Naive thymus-derived CD8-positive, alpha-beta T cell (primary cell): ENCODE measurements around the gene TACSTD2. TPM values are rescaled to one million over a fixed set of nuclear protein-coding genes. Genes with fewer than 3 reads are reported as not detected.
"Not testable (repeated sequence)": the region's sequence is repeated elsewhere in the genome, so short reads cannot be mapped to it uniquely, and the experiment has no call there.

Experiments used
- ATAC-seq, 2 donors: fragments of 150-1000 bp; cut with Tn5 transposase in 1 of 2; sonication (Bioruptor Pico), chemical (Tn5 transposase) in 1 of 2; 1 replicate in 1 of 2; 2 replicates in 1 of 2; pipeline ENCODE4 v1.10.0; 2021; ENCODE audit warnings: mild to moderate bottlenecking in 2 of 2, moderate library complexity in 2 of 2
- POLR2A ChIA-PET: fragments of 350-600 bp; sonication (Branson Sonifier 250); formaldehyde crosslinking; loops from one replicate; lab custom pipeline; 2021; ENCODE audit warnings: antibody characterized with exemption; lab: Charles Lee
- DNase-seq, 10 donors: peaks; one replicate each; pipeline versions ENCODE4 v3.0.0 to v3.0.0-alpha.2; 2020 to 2022
- H3K27ac Mint-ChIP-seq, 10 donors: one replicate each; pipeline ENCODE4 v1.8.0; 2020 to 2022; ENCODE audit warnings: mild to moderate bottlenecking in 10 of 10, mixed read lengths in 10 of 10, moderate library complexity in 4 of 10, inconsistent platforms in 1 of 10
- H3K27me3 Mint-ChIP-seq, 5 donors: one replicate each; pipeline ENCODE4 v1.8.0; 2021 to 2022; ENCODE audit warnings: mixed read lengths in 5 of 5
- H3K36me3 Mint-ChIP-seq, 3 donors: one replicate each; pipeline ENCODE4 v1.8.0; 2020 to 2022; ENCODE audit warnings: mixed read lengths in 3 of 3, mild to moderate bottlenecking in 2 of 3, inconsistent platforms in 1 of 3
- H3K4me1 Mint-ChIP-seq, 4 donors: one replicate each; pipeline ENCODE4 v1.8.0; 2021 to 2022; ENCODE audit warnings: mixed read lengths in 4 of 4
- H3K4me3 Mint-ChIP-seq, 10 donors: one replicate each; pipeline ENCODE4 v1.8.0; 2020 to 2022; ENCODE audit warnings: mild to moderate bottlenecking in 10 of 10, mixed read lengths in 10 of 10, moderate library complexity in 6 of 10, inconsistent platforms in 1 of 10
- H3K9me3 Mint-ChIP-seq, 9 donors: one replicate each; pipeline ENCODE4 v1.8.0; 2020 to 2022; ENCODE audit warnings: mixed read lengths in 9 of 9, mild to moderate bottlenecking in 3 of 9, inconsistent platforms in 1 of 9, moderate library complexity in 1 of 9
- polyA plus RNA-seq, 3 donors: library from polyadenylated mRNA; unstranded; fragments of 300-500 nt; fragmentation: Illumina TruSeq; gene quantifications; one replicate each; pipeline ENCODE4 v1.2.3, GENCODE V29; 2021
- total RNA-seq, 8 experiments: library from RNA in 2 of 8; stranded (reverse) in 2 of 8; gene quantifications; one replicate each; pipeline ENCODE4 v1.2.3 and lab custom pipeline; 2021 to 2026

The TACSTD2 gene
- total and polyA plus RNA-seq, 5 experiments from 2014 or later: not detected

GRCh38 chr1:58548371-58548770, 28.7 kb downstream of the TACSTD2 start:
- POLR2A ChIA-PET: interaction anchor here (1.2 kb wide), 1 partner anchor 32 kb away, joined by 4 read pairs; no protein-coding TSS in a partner anchor
- Mint-ChIP-seq H3K4me3 (no peak overlapping the region), H3K9me3 (no peaks in the 10 kb centered on the region), H3K36me3 (peaks cover 0 to 3% (median 0%) of the 10 kb centered on the region in 3 donors), H3K4me1 (peaks cover 14 to 29% (median 26%) of the 10 kb centered on the region in 4 donors), H3K27me3 (peaks cover 0 to 4% (median 2%) of the 10 kb centered on the region in 5 donors), H3K27ac (peak overlapping the region in 2 of 10 donors; percentile 31 to 99)
- ATAC-seq: no peak
- no peak for DNase-seq

DNA sequence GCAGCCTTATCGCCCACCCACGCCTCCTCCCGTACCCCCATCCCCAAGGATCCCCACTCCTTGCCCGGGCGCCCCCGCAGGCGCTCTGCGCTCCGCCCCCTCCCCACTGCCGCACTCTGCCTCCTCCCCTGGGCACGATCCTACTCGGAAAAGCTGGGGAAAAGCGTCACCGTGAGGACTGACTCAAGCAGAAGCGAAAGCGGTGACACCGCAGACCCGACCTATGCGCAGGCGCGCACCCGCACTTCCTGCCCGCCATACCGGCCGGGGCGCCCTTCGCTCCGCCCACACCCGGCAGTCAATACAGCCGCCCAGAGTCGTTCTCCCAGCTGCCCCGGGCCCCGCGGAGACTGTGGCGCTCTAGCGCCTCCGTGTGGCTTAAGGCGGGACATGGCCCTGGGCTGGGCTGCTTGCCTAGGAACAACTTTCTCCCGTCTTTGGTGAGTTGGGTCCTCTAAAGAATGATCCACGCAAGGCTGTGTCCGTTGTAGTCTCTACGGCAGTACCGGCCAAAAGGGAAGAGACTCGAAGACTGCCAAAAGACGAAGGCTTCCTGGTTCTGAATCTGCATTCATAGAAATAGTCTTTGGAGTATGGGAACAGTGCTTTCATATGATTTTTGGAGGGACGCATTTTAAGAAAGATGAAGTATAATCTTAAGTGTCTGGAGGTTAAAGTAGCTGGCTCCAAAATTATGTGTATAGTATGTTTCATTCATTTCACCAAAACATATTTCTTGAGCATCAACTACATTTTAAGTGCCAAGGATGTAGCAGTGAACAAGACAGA, 30.3 kb downstream of the TACSTD2 start, which contains the start of gene OMA1:
Gene OMA1, minus strand, starts transcription at position 207 of the 789 bp plus-strand sequence. CDS start 7,432 bp downstream, outside the sequence.
- POLR2A ChIA-PET: interaction anchor here (0.6 to 1.1 kb wide), 5 partner anchors 10 to 223 kb away, joined by 3 to 6 read pairs (median 4); no protein-coding TSS in a partner anchor
- Mint-ChIP-seq H3K27ac (peak within 1 kb of the TSS; percentile 95 to 99 (median 99)), H3K4me1 (peaks cover 18 to 42% (median 36%) of the 10 kb centered on the region in 4 donors), H3K27me3 (peaks cover 0 to 3% (median 0%) of the 10 kb centered on the region in 5 donors), H3K4me3 (peak within 1 kb of the TSS; percentile 92 to 97 (median 94)), H3K36me3 (peaks cover 0 to 3% (median 0%) of the 10 kb centered on the region in 3 donors), H3K9me3 (no peaks in the 10 kb centered on the region)
- DNase-seq (peak; percentile 93 to 98 (median 98)), ATAC-seq (peak; percentile 89 to 91)

GRCh38 chr1:58545591-58546519, 31.2 kb downstream of the TACSTD2 start:
- Mint-ChIP-seq H3K27me3 (peaks cover 0 to 3% (median 0%) of the 10 kb centered on the region in 5 donors), H3K27ac (peak overlapping the region; percentile 95 to 99 (median 99)), H3K4me1 (peaks cover 18 to 42% (median 37%) of the 10 kb centered on the region in 4 donors), H3K9me3 (no peaks in the 10 kb centered on the region), H3K36me3 (peaks cover 0 to 3% (median 0%) of the 10 kb centered on the region in 3 donors), H3K4me3 (peak overlapping the region; percentile 91 to 97 (median 94))
- DNase-seq: peak; percentile 66 to 86 (median 80)
- ATAC-seq: peak; percentile 79 to 84
- POLR2A ChIA-PET: interaction anchor here (0.8 to 1.1 kb wide), 4 partner anchors 9 to 238 kb away, joined by 3 to 5 read pairs (median 4); partner anchors contain the start of gene JUN

DNA sequence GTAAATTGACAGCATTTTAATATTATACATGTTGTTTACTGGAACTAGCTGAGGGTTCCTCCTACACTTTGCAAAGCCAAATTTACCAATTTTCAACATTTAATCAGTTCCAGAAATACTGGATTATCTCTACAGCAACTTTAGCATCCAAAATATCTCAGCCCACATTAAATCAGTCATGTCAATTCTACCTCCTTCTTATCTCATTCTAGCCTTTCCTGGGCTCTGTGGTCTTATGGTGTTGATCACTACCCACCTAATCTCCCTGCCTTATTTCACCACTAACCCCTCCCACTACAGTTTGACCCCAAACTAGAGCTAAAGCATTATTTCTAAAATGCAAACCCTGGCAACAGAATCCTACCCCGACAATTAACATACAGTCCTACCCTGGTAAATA, 33.8 kb downstream of the TACSTD2 start:
- H3K27me3 Mint-ChIP-seq: no peaks in the 10 kb centered on the region
- no peaks in the 10 kb centered on the region for H3K9me3 Mint-ChIP-seq
- POLR2A ChIA-PET: no interaction called here
- ATAC-seq (no peak), DNase-seq (no peak)
- H3K4me1 Mint-ChIP-seq: peaks cover 21 to 50% (median 39%) of the 10 kb centered on the region in 4 donors
- H3K27ac Mint-ChIP-seq: peak overlapping the region in 1 of 10 donors; percentile 46
- H3K4me3 Mint-ChIP-seq: no peak overlapping the region
- H3K36me3 Mint-ChIP-seq: peaks cover 0 to 12% (median 3%) of the 10 kb centered on the region in 3 donors

GRCh38 chr1:58539553-58539952, 37.5 kb downstream of the TACSTD2 start:
- no peaks in the 10 kb centered on the region for H3K27me3 Mint-ChIP-seq
- peak overlapping the region in 4 of 10 donors; percentile 24 to 73 (median 44) for H3K27ac Mint-ChIP-seq
- peaks cover 0 to 38% (median 3%) of the 10 kb centered on the region in 3 donors for H3K36me3 Mint-ChIP-seq
- H3K4me1 Mint-ChIP-seq: peaks cover 9 to 29% (median 19%) of the 10 kb centered on the region in 4 donors
- POLR2A ChIA-PET: no interaction called here
- DNase-seq (no peak), ATAC-seq (no peak)
- H3K4me3 Mint-ChIP-seq: no peak overlapping the region
- H3K9me3 Mint-ChIP-seq: no peaks in the 10 kb centered on the region

- Mint-ChIP-seq H3K4me1 (peaks cover 9 to 27% (median 16%) of the 10 kb centered on the region in 4 donors), H3K4me3 (no peak overlapping the region), H3K27ac (peak overlapping the region in 3 of 10 donors; percentile 27 to 53 (median 40)), H3K9me3 (no peaks in the 10 kb centered on the region), H3K27me3 (no peaks in the 10 kb centered on the region), H3K36me3 (peaks cover 0 to 38% (median 3%) of the 10 kb centered on the region in 3 donors)
- DNase-seq (no peak), ATAC-seq (no peak)
- POLR2A ChIA-PET: no interaction called here
Observed at GRCh38 chr1:58538821-58539220, 38.2 kb downstream of the TACSTD2 start.

DNA sequence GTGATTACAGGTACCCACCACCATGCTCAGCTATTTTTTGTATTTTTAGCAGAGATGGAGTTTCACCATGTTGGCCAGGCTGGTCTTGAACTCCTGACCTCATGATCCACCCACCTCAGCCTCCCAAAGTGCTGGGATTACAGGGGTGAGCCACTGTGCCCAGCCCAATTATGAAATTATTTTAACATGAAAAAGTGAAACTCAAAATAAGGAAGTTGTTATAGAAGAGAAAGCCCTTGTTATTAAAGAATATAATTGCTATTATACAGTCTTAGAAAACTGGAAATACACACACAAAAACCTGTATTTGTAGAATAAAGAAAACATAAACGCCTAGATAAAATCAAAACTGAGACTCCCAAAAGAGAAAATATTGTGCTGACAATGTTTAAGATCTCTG, 45.2 kb downstream of the TACSTD2 start:
- H3K27me3 Mint-ChIP-seq, H3K4me1 Mint-ChIP-seq, DNase-seq, H3K4me3 Mint-ChIP-seq, POLR2A ChIA-PET, H3K9me3 Mint-ChIP-seq, H3K27ac Mint-ChIP-seq, ATAC-seq: not testable (repeated sequence)
- peaks cover 0 to 47% (median 8%) of the 10 kb centered on the region in 3 donors for H3K36me3 Mint-ChIP-seq

DNA sequence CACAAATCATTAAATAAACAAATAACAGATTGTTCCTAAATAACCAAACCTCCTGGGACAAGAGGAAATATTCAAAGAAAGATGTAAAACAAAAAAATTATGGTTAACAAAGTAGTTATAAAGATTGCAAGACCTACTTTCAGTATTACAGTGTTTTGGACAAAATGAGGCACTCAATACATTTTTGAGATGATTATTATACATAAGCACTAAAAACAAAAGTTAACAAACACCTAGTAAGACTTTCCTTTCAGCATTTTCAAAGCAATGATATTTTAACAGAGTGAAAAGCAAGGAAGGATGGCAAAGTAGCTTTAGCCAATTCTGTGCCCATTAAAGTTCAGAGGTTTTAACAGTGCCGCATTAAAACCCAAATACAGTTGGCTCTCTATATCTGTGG, 47.8 kb downstream of the TACSTD2 start:
- DNase-seq (no peak), ATAC-seq (no peak)
- POLR2A ChIA-PET: no interaction called here
- Mint-ChIP-seq H3K36me3 (peaks cover 0 to 49% (median 17%) of the 10 kb centered on the region in 3 donors), H3K9me3 (no peaks in the 10 kb centered on the region), H3K27me3 (no peaks in the 10 kb centered on the region), H3K4me3 (no peak overlapping the region), H3K4me1 (peaks cover 2 to 7% (median 4%) of the 10 kb centered on the region in 4 donors), H3K27ac (no peak overlapping the region)

DNA sequence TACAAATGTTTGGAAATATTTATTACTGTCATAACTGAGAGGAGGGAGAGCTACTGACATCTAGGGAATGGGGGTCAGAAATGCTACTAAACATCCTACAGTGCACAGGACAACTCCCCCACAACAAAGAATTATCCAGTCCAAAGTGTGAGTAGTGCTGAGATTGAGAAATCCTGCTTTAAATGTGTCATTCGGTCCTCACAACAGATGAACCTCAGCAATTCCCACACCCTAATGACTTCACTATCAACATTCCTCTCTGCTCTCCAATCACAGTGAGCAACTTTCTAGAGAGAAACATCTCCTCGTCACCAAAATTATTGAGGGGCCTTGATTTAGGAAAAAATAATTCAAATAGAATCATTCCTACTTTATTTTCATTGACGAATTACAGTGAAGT, 48.5 kb downstream of the TACSTD2 start:
- Mint-ChIP-seq H3K27ac (no peak overlapping the region), H3K9me3 (no peaks in the 10 kb centered on the region), H3K27me3 (no peaks in the 10 kb centered on the region), H3K4me3 (no peak overlapping the region), H3K4me1 (peaks cover 1 to 7% (median 3%) of the 10 kb centered on the region in 4 donors), H3K36me3 (peaks cover 0 to 56% (median 18%) of the 10 kb centered on the region in 3 donors)
- ATAC-seq: no peak
- POLR2A ChIA-PET: no interaction called here
- no peak for DNase-seq

Other genes with a start within 250 kb of the TACSTD2 start
- gene OMA1, start 30.5 kb downstream of the TACSTD2 start, total RNA-seq: 10 to 100 TPM; 67.4 to 72.2 TPM
- gene OMA1, start 30.5 kb downstream of the TACSTD2 start, polyA plus RNA-seq: 10 to 100 TPM; 37.1 to 55.7 (median 38.2) TPM
- gene MYSM1, start 122.8 kb upstream of the TACSTD2 start, total RNA-seq: 10 to 100 TPM; 65.2 to 67.1 TPM
- 10 to 100 TPM in 1 of 3 donors, 1 to 10 TPM in 2; 7.4 to 15.3 (median 8.7) TPM for gene MYSM1, start 122.8 kb upstream of the TACSTD2 start, polyA plus RNA-seq
- gene JUN, start 206.8 kb upstream of the TACSTD2 start, total RNA-seq: 10 to 100 TPM; 38.2 to 40.0 TPM
- gene JUN, start 206.8 kb upstream of the TACSTD2 start, polyA plus RNA-seq: 10 to 100 TPM; 30.7 to 59.4 (median 32.0) TPM